ENCODE results near the gene VEPH1.

GRCh38 chr3:157336252-157337009 is 166.8 kb downstream of the VEPH1 start:
- TF ChIP-seq MAFK (IDR thresholded peaks at IDR 0.05; ENCODE audit: partially characterized antibody) = no peak
- no peak for TF ChIP-seq NR3C1 (IDR thresholded peaks at IDR 0.05)

All from A549 (cell line).